Spleen (tissue), 7 donors: ENCODE measurements around the gene CNOT10.

ENCODE experiments used
- POLR2A ChIP-seq, 3 donors: fragments of 450-650 bp; IDR thresholded peaks; one replicate each; pipeline ENCODE4 v1.5.1; 2017; ENCODE audit warnings: antibody characterized with exemption in 3 of 3, mild to moderate bottlenecking in 1 of 3
- POLR2AphosphoS5 ChIP-seq, 3 donors: sonication (generic); formaldehyde crosslinking; IDR thresholded peaks; one replicate each; pipeline ENCODE4 v1.5.1; 2017; ENCODE audit warnings: antibody characterized with exemption in 3 of 3
- TF ChIP-seq, protein P1 (sequence below), 11 experiments: fragments of 200-600 bp in 7 of 11; fragments of 450-650 bp in 4 of 11; sonication (generic) in 4 of 11; IDR thresholded peaks in 8 of 11; conservative IDR thresholded peaks in 3 of 11; 1 replicate in 7 of 11; 2 replicates in 4 of 11; pipeline versions ENCODE4 v1.4.0 to v1.8.0; 2016 to 2021; ENCODE audit warnings: antibody characterized with exemption in 11 of 11, inconsistent platforms in 4 of 11, mild to moderate bottlenecking in 1 of 11
- donor health status: DM: no; HTN: no; CAD: no; lungs with moderate emphysema.
- donor health status: DM: no; HTN: no; CAD: no.
- donor health status: DM: no; HTN: no; CAD: no.

DNA sequence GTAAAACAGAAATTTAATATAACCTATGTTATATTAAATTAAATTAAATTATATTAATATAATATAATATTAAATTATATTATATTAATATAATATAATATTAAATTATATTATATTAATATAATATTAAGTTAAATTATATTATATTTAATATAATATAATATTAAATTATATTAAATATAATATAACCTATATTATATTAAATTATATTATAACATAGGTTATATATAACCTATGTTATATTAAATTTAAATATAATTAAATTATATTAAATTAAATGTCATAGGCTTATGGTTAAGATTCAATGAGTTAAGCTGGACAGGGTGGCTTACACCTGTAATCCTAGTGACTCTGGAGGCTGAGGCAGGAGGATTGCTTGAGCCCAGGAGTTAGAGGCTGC lies 40.6 kb upstream of the CNOT10 start:
- TF ChIP-seq, protein P1, sequence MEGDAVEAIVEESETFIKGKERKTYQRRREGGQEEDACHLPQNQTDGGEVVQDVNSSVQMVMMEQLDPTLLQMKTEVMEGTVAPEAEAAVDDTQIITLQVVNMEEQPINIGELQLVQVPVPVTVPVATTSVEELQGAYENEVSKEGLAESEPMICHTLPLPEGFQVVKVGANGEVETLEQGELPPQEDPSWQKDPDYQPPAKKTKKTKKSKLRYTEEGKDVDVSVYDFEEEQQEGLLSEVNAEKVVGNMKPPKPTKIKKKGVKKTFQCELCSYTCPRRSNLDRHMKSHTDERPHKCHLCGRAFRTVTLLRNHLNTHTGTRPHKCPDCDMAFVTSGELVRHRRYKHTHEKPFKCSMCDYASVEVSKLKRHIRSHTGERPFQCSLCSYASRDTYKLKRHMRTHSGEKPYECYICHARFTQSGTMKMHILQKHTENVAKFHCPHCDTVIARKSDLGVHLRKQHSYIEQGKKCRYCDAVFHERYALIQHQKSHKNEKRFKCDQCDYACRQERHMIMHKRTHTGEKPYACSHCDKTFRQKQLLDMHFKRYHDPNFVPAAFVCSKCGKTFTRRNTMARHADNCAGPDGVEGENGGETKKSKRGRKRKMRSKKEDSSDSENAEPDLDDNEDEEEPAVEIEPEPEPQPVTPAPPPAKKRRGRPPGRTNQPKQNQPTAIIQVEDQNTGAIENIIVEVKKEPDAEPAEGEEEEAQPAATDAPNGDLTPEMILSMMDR (IDR thresholded peaks at IDR 0.05 in 8 of 11, conservative IDR thresholded peaks at IDR 0.05 in 3 of 11): no peak
- no peak for TF ChIP-seq POLR2AphosphoS5 (IDR thresholded peaks at IDR 0.05)
- TF ChIP-seq POLR2A (IDR thresholded peaks at IDR 0.05): no peak
